PC-9 (cell line): Measurements from ENCODE around the gene ARMH4. TPM values are rescaled to one million over a fixed set of nuclear protein-coding genes. Genes with fewer than 3 reads are reported as not detected.

Source experiments
- BruUV-seq: library from RNA; stranded (reverse); fragments of 400-500 nt; replicated peaks from 2 replicates; lab custom pipeline; 2021; lab: Mats Ljungman, UMichigan
- CTCF ChIA-PET: fragments of 300-600 bp; sonication (Branson Sonifier 250); formaldehyde crosslinking; loops from one replicate; lab custom pipeline; 2022; ENCODE audit warnings: antibody characterized with exemption; lab: Charles Lee
- POLR2A ChIA-PET: fragments of 300-600 bp; sonication (Branson Sonifier 250); formaldehyde crosslinking; loops from one replicate; lab custom pipeline; 2022; ENCODE audit warnings: antibody characterized with exemption; ENCODE audit not compliant: unreplicated experiment; lab: Charles Lee
- DNase-seq, 2 experiments: peaks; one replicate each; pipeline versions ENCODE4 v3.0.0 to v3.0.0-alpha.2; 2015 to 2022; ENCODE audit warnings: mixed read lengths in 1 of 2
- H2AFZ ChIP-seq: fragments of 200-600 bp; sonication (generic); 2 replicates; pipeline ENCODE4 v1.8.1; 2017; ENCODE audit warnings: antibody characterized with exemption
- H3F3A ChIP-seq: fragments of 200-600 bp; sonication (generic); 2 replicates; pipeline ENCODE4 v1.8.1; 2017; ENCODE audit warnings: antibody characterized with exemption, mild to moderate bottlenecking, low read depth; ENCODE audit not compliant: insufficient read depth
- H3K27ac ChIP-seq: fragments of 200-600 bp; sonication (generic); 2 replicates; pipeline ENCODE4 v1.6.1; 2016; ENCODE audit warnings: mixed run types
- H3K27me3 ChIP-seq: fragments of 200-600 bp; sonication (generic); 2 replicates; pipeline ENCODE4 v1.6.1; 2016; ENCODE audit warnings: low read depth, mixed run types; ENCODE audit not compliant: insufficient read depth
- H3K36me3 ChIP-seq: fragments of 200-600 bp; sonication (generic); 2 replicates; pipeline ENCODE4 v1.6.1; 2016; ENCODE audit warnings: low read depth, mixed run types
- H3K4me1 ChIP-seq: fragments of 200-600 bp; sonication (generic); replicated peaks from 2 replicates; pipeline ENCODE4 v1.6.1; 2016; ENCODE audit warnings: mixed run types; ENCODE audit not compliant: insufficient read depth
- H3K4me2 ChIP-seq: fragments of 200-600 bp; sonication (generic); 2 replicates; pipeline ENCODE4 v1.6.1; 2017; ENCODE audit warnings: mixed run types
- H3K4me3 ChIP-seq: fragments of 200-600 bp; sonication (generic); 2 replicates; pipeline ENCODE4 v1.6.1; 2016; ENCODE audit warnings: mixed run types
- H3K79me2 ChIP-seq: fragments of 200-600 bp; sonication (generic); 2 replicates; pipeline ENCODE4 v1.6.1; 2017; ENCODE audit warnings: low read depth, mixed run types
- H3K9me2 ChIP-seq: fragments of 200-600 bp; sonication (generic); 2 replicates; pipeline ENCODE4 v1.8.1; 2017; ENCODE audit warnings: mild to moderate bottlenecking; ENCODE audit not compliant: insufficient read depth
- H3K9me3 ChIP-seq: fragments of 200-600 bp; sonication (generic); 2 replicates; pipeline ENCODE4 v1.8.1; 2016; ENCODE audit warnings: low read depth; ENCODE audit not compliant: insufficient read depth
- H4K20me1 ChIP-seq: fragments of 200-600 bp; sonication (generic); 2 replicates; pipeline ENCODE4 v1.8.1; 2017; ENCODE audit not compliant: insufficient read depth
- CTCF ChIP-seq: fragments of 200-600 bp; sonication (generic); conservative IDR thresholded peaks from 2 replicates; pipeline ENCODE4 v1.6.1; 2017; ENCODE audit warnings: mixed run types, antibody characterized with exemption, mild to moderate bottlenecking, moderate library complexity
- EZH2 ChIP-seq: fragments of 200-600 bp; sonication (generic); IDR thresholded peaks from 2 replicates; pipeline ENCODE4 v1.8.0; 2017; ENCODE audit warnings: antibody characterized with exemption, low read depth
- intact Hi-C: fragments of 100-400 bp; cut with micrococcal nuclease; formaldehyde crosslinking; loops from one replicate; pipeline ENCODE4 v1.10.0; 2022; ENCODE audit not compliant: unreplicated experiment
- total RNA-seq: library from RNA; stranded (reverse); gene quantifications from 2 replicates; pipeline ENCODE4 v1.2.3, GENCODE V29; 2021

ARMH4 gene
- total RNA-seq, 1 experiment from 2014 or later = not detected

GRCh38 chr14:58096731-58097130, 55.3 kb downstream of the ARMH4 start:
- H3K9me2 ChIP-seq = no peaks in the 10 kb centered on the region
- no peaks in the 10 kb centered on the region for H3F3A ChIP-seq
- no peaks in the 10 kb centered on the region for H3K4me1 ChIP-seq
- no peaks in the 10 kb centered on the region for H3K36me3 ChIP-seq
- H4K20me1 ChIP-seq = no peaks in the 10 kb centered on the region
- BruUV-seq = no TSS peak
- no peaks in the 10 kb centered on the region for H3K79me2 ChIP-seq
- POLR2A ChIA-PET = no interaction called here
- no peaks in the 10 kb centered on the region for H3K9me3 ChIP-seq
- intact Hi-C loops = no loop called here
- H2AFZ ChIP-seq = no peak overlapping the region
- H3K27me3 ChIP-seq = peaks cover 12% of the 10 kb centered on the region; the same call in 1 of the 2 replicates
- H3K4me3 ChIP-seq = no peak overlapping the region
- TF ChIP-seq EZH2 = no peak
- no peak overlapping the region for H3K4me2 ChIP-seq
- CTCF ChIA-PET = no interaction called here
- no peak for DNase-seq
- no peak overlapping the region for H3K27ac ChIP-seq

GRCh38 chr14:58091883-58092630, 60.0 kb downstream of the ARMH4 start:
- H3K9me3 ChIP-seq = no peaks in the 10 kb centered on the region
- H3K79me2 ChIP-seq = no peaks in the 10 kb centered on the region
- CTCF ChIA-PET = no interaction called here
- H3K36me3 ChIP-seq = no peaks in the 10 kb centered on the region
- H3K4me2 ChIP-seq = no peak overlapping the region
- BruUV-seq = no TSS peak
- intact Hi-C loops = no loop called here
- H3K27ac ChIP-seq = no peak overlapping the region
- no peaks in the 10 kb centered on the region for H3K9me2 ChIP-seq
- H4K20me1 ChIP-seq = no peaks in the 10 kb centered on the region
- H3K4me1 ChIP-seq = no peaks in the 10 kb centered on the region
- H3K4me3 ChIP-seq = no peak overlapping the region
- no peaks in the 10 kb centered on the region for H3F3A ChIP-seq
- peaks cover 3% of the 10 kb centered on the region; the same call in 1 of the 2 replicates for H3K27me3 ChIP-seq
- DNase-seq = no peak
- H2AFZ ChIP-seq = no peak overlapping the region
- POLR2A ChIA-PET = no interaction called here
- TF ChIP-seq CTCF (no peak), EZH2 (no peak)

- Histone ChIP-seq H3F3A (no peaks in the 10 kb centered on the region), H3K27me3 (peaks cover 8% of the 10 kb centered on the region; the same call in 1 of the 2 replicates), H3K4me3 (no peak overlapping the region), H3K4me2 (no peak overlapping the region), H3K36me3 (no peaks in the 10 kb centered on the region), H3K4me1 (no peaks in the 10 kb centered on the region), H3K79me2 (no peaks in the 10 kb centered on the region), H3K9me2 (no peaks in the 10 kb centered on the region), H3K9me3 (no peaks in the 10 kb centered on the region), H4K20me1 (no peaks in the 10 kb centered on the region), H3K27ac (no peak overlapping the region), H2AFZ (no peak overlapping the region)
- TF ChIP-seq CTCF (no peak), EZH2 (no peak)
- intact Hi-C loops = no loop called here
- ChIA-PET POLR2A (no interaction called here), CTCF (no interaction called here)
- no peak for DNase-seq
- BruUV-seq = no TSS peak
Observed at GRCh38 chr14:58089612-58090011, 62.4 kb downstream of the ARMH4 start.
